ENCODE measurements around the gene ISG20. TPM values are rescaled to one million over a fixed set of nuclear protein-coding genes. Genes with fewer than 3 reads are reported as not detected.
"Not testable (repeated sequence)": the region's sequence is repeated elsewhere in the genome, so short reads cannot be mapped to it uniquely, and the experiment has no call there.

Gene ISG20
- total RNA-seq, 6 donors from 2014 or later, result 41.3 to 119 (median 67.0) TPM

GRCh38 chr15:88637841-88638625 lies 783 bp upstream of the ISG20 start:
- TF ChIP-seq POLR2A (IDR thresholded peaks at IDR 0.05) (no peak), EP300 (IDR thresholded peaks at IDR 0.05) (no peak), POLR2AphosphoS5 (IDR thresholded peaks at IDR 0.05) (no peak)
- TF ChIP-seq, protein P1, sequence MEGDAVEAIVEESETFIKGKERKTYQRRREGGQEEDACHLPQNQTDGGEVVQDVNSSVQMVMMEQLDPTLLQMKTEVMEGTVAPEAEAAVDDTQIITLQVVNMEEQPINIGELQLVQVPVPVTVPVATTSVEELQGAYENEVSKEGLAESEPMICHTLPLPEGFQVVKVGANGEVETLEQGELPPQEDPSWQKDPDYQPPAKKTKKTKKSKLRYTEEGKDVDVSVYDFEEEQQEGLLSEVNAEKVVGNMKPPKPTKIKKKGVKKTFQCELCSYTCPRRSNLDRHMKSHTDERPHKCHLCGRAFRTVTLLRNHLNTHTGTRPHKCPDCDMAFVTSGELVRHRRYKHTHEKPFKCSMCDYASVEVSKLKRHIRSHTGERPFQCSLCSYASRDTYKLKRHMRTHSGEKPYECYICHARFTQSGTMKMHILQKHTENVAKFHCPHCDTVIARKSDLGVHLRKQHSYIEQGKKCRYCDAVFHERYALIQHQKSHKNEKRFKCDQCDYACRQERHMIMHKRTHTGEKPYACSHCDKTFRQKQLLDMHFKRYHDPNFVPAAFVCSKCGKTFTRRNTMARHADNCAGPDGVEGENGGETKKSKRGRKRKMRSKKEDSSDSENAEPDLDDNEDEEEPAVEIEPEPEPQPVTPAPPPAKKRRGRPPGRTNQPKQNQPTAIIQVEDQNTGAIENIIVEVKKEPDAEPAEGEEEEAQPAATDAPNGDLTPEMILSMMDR (IDR thresholded peaks at IDR 0.05), result no peak
- Histone ChIP-seq H3K4me1 (peaks cover 40 to 63% (median 56%) of the 10 kb centered on the region in 4 donors), H3K27me3 (no peaks in the 10 kb centered on the region), H3K9me3 (no peaks in the 10 kb centered on the region), H3K27ac (peak overlapping the region; percentile 93 to 99 (median 96)), H3K4me3 (peak overlapping the region in 3 of 4 donors; percentile 52 to 55 (median 53)), H3K36me3 (peaks cover 0 to 11% (median 0%) of the 10 kb centered on the region in 4 donors)
- ATAC-seq (ENCODE audit: low FRiP score in 2 of 2), result peak; percentile 1 to 29
- WGBS, 2 donors, result 64 to 66% methylated on average over 5 to 6 of the region's 7 CpGs
- no peak for DNase-seq

- H3K36me3 ChIP-seq, result peaks cover 0 to 11% (median 2%) of the 10 kb centered on the region in 4 donors
- H3K4me3 ChIP-seq, result no peak overlapping the region
- ATAC-seq (ENCODE audit: low FRiP score in 2 of 2) (no peak), DNase-seq (no peak)
- H3K9me3 ChIP-seq, result no peaks in the 10 kb centered on the region
- peaks cover 34 to 42% (median 40%) of the 10 kb centered on the region in 4 donors for H3K4me1 ChIP-seq
- H3K27ac ChIP-seq, result peak overlapping the region in 2 of 4 donors; percentile 33 to 99
- WGBS, 2 donors, result 89 to 95% methylated on average over 12 of the region's 12 CpGs
- TF ChIP-seq POLR2A (IDR thresholded peaks at IDR 0.05) (no peak), POLR2AphosphoS5 (IDR thresholded peaks at IDR 0.05) (no peak)
- no peaks in the 10 kb centered on the region for H3K27me3 ChIP-seq
These were observed 3.2 kb downstream of the ISG20 start for GRCh38 chr15:88641959-88642452.

- H3K27me3 ChIP-seq; H3K4me3 ChIP-seq; ATAC-seq (ENCODE audit: low FRiP score in 2 of 2); H3K9me3 ChIP-seq: not testable (repeated sequence)
- Histone ChIP-seq H3K4me1 (peaks cover 34 to 43% (median 40%) of the 10 kb centered on the region in 4 donors), H3K27ac (peak overlapping the region in 1 of 4 donors; percentile 33), H3K36me3 (peaks cover 0 to 11% (median 2%) of the 10 kb centered on the region in 4 donors)
- WGBS, 2 donors, result 95 to 96% methylated on average over 11 of the region's 11 CpGs
- peak in 1 of 2 donors; percentile 8 for DNase-seq
These were observed 3.7 kb downstream of the ISG20 start for GRCh38 chr15:88642514-88642913.

- peaks cover 38 to 45% (median 44%) of the 10 kb centered on the region in 4 donors for H3K4me1 ChIP-seq
- no peak for ATAC-seq (ENCODE audit: low FRiP score in 2 of 2)
- WGBS, 2 donors, result 86 to 97% methylated on average over 8 to 9 of the region's 9 CpGs
- H3K27me3 ChIP-seq, result no peaks in the 10 kb centered on the region
- peak in 1 of 2 donors; percentile 7 for DNase-seq
- H3K27ac ChIP-seq, result no peak overlapping the region
- H3K36me3 ChIP-seq, result peaks cover 0 to 18% (median 2%) of the 10 kb centered on the region in 4 donors
- no peak overlapping the region for H3K4me3 ChIP-seq
- H3K9me3 ChIP-seq, result no peaks in the 10 kb centered on the region
- TF ChIP-seq, protein P1 (IDR thresholded peaks at IDR 0.05), result no peak
- TF ChIP-seq POLR2AphosphoS5 (IDR thresholded peaks at IDR 0.05) (no peak), EP300 (IDR thresholded peaks at IDR 0.05) (no peak), POLR2A (IDR thresholded peaks at IDR 0.05) (no peak)
These were observed 5.9 kb downstream of the ISG20 start for GRCh38 chr15:88644741-88645140.

DNA sequence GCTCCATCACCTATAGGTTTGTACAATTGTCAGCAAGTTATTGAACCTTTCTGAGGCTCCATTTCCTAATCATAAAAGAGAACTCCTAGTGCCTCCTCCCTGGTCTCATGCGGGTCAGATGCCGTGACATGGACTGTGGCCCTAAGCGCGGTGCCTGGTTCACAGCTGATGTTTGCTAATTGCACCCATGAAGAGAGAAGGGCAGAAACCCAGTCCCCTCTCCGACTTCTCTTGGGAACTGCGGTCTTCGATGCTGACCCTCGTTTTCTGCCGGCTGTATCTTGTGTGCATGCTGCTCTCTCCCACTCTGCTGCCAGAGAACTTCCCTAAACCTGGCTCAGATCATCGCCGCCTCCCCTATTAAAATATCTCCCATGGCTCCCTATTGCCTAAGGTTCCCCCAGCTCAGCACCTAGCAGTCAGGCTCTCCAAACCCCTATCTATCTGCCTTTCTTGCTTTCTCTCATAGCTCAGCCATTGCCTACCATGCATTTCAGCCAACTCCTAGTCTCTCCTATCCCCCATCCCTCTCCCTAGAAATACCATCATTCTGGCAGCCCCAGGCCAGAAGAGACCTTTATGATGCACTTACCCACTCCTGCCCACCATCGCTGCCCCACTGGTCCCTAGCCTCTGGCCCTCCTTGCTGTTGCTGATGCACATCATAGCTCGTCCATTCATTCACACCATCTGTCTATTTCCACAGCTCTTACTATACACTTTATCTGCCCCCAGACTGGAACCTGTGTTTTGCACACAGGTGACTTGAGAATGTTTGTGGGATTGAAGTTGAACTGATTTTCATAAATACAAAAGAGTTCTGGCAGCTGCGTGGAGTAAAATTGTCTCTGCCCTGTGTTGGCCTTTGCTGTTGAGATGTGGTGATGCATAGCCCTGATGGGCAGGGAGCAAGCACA lies 6.6 kb downstream of the ISG20 start:
- Histone ChIP-seq H3K36me3 (peaks cover 0 to 18% (median 2%) of the 10 kb centered on the region in 4 donors), H3K9me3 (no peaks in the 10 kb centered on the region), H3K27me3 (no peaks in the 10 kb centered on the region), H3K27ac (no peak overlapping the region), H3K4me3 (no peak overlapping the region), H3K4me1 (peaks cover 36 to 43% (median 41%) of the 10 kb centered on the region in 4 donors)
- WGBS, 2 donors, result 95 to 99% methylated on average over 14 of the region's 14 CpGs
- DNase-seq (peak in 1 of 2 donors; percentile 8), ATAC-seq (ENCODE audit: low FRiP score in 2 of 2) (no peak)
- TF ChIP-seq, protein P1 (IDR thresholded peaks at IDR 0.05), result no peak
- TF ChIP-seq EP300 (IDR thresholded peaks at IDR 0.05) (no peak), POLR2AphosphoS5 (IDR thresholded peaks at IDR 0.05) (no peak), POLR2A (IDR thresholded peaks at IDR 0.05) (no peak)
